MM.1S (cell line): ENCODE results near the gene TRAF3IP1.

Source experiments
- DNase-seq: peaks from one replicate; pipeline ENCODE4 v3.0.0-alpha.2; 2015
- H2AFZ ChIP-seq: fragments of 300-600 bp; sonication (generic); 2 replicates; pipeline ENCODE4 v1.6.0; 2016; ENCODE audit warnings: antibody characterized with exemption, low read length
- H3F3A ChIP-seq: fragments of 300-600 bp; sonication (generic); 2 replicates; pipeline ENCODE4 v1.6.1; 2016; ENCODE audit warnings: mild to moderate bottlenecking, antibody characterized with exemption, low read length, moderate library complexity, mixed read lengths; ENCODE audit not compliant: insufficient read depth
- H3K27ac ChIP-seq: fragments of 300-600 bp; sonication (generic); 2 replicates; pipeline ENCODE4 v1.5.1; 2016; ENCODE audit warnings: mild to moderate bottlenecking, low read length
- H3K27me3 ChIP-seq: fragments of 300-600 bp; sonication (generic); replicated peaks from 2 replicates; pipeline ENCODE4 v1.6.0; 2016; ENCODE audit warnings: low read length; ENCODE audit not compliant: insufficient read depth
- H3K36me3 ChIP-seq: fragments of 300-600 bp; sonication (generic); replicated peaks from 2 replicates; pipeline ENCODE4 v1.6.1; 2016; ENCODE audit warnings: mild to moderate bottlenecking, low read length, mixed read lengths; ENCODE audit not compliant: insufficient read depth
- H3K4me1 ChIP-seq: fragments of 300-600 bp; sonication (generic); 2 replicates; pipeline ENCODE4 v1.6.1; 2016; ENCODE audit warnings: low read length, mixed read lengths
- H3K4me2 ChIP-seq: fragments of 300-600 bp; sonication (generic); 2 replicates; pipeline ENCODE4 v1.6.0; 2016; ENCODE audit warnings: low read depth, low read length
- H3K4me3 ChIP-seq: fragments of 300-600 bp; sonication (generic); 2 replicates; pipeline ENCODE4 v1.5.1; 2016; ENCODE audit warnings: low read length, mixed read lengths
- H3K79me2 ChIP-seq: fragments of 300-600 bp; sonication (generic); 2 replicates; pipeline ENCODE4 v1.6.1; 2016; ENCODE audit warnings: mixed run types, low read length, mixed read lengths
- H3K9ac ChIP-seq: fragments of 300-600 bp; sonication (generic); 2 replicates; pipeline ENCODE4 v1.6.1; 2016; ENCODE audit warnings: low read length, mixed read lengths
- H3K9me2 ChIP-seq: fragments of 300-600 bp; sonication (generic); replicated peaks from 2 replicates; pipeline ENCODE4 v1.6.1; 2016; ENCODE audit warnings: mild to moderate bottlenecking, low read length, mixed read lengths; ENCODE audit not compliant: insufficient read depth
- H3K9me3 ChIP-seq: fragments of 300-600 bp; sonication (generic); replicated peaks from 2 replicates; pipeline ENCODE4 v1.6.1; 2016; ENCODE audit warnings: mild to moderate bottlenecking, low read length, mixed read lengths; ENCODE audit not compliant: insufficient read depth
- H4K20me1 ChIP-seq: fragments of 300-600 bp; sonication (generic); 2 replicates; pipeline ENCODE4 v1.6.1; 2016; ENCODE audit warnings: mild to moderate bottlenecking, low read length, moderate library complexity, mixed read lengths; ENCODE audit not compliant: insufficient read depth
- EZH2 ChIP-seq: fragments of 300-600 bp; sonication (generic); optimal IDR thresholded peaks from 2 replicates; pipeline ENCODE3; 2017; ENCODE audit warnings: low read depth, mild to moderate bottlenecking, antibody characterized with exemption, low read length, mixed read lengths
- EZH2phosphoT487 ChIP-seq: fragments of 300-600 bp; sonication (generic); IDR thresholded peaks from 2 replicates; pipeline ENCODE4 v1.6.1; 2018; ENCODE audit warnings: antibody characterized with exemption, low read length
- TF ChIP-seq, protein P1 (sequence below): fragments of 300-600 bp; sonication (generic); IDR thresholded peaks from 2 replicates; pipeline ENCODE4 v1.5.1; 2016; ENCODE audit warnings: antibody characterized with exemption, low read length, mixed read lengths

TRAF3IP1 gene

DNA sequence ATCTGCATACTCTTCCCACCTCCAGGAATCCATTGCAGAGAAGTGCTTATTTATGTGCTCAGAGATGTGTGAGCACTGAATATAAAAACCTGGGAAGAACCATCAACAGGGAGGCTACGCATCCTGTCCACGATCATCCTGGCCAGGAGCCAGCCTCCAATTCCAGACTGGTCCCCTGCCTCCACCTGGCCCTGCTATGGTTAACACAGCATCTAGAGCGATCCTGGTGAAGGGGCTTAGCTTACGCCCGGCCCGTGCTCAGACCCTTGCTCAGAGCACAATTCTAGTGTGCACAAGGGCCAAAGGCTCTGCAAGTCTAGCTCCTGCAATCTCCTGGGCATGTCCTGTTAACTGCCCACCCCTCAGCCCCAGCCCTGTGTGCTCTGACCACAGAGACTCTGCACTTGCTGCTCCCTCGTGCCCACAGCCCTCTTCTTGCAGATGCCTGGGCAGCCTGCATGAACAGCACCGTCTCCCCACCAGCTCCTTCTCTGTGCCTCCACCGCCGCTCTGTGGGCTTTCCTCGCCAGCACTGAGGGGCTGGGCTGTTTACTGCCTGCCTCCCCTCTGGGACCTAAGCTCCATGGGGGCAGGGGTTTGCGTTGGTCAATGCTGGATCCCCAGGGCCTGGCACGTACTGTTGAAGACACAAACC lies 38.4 kb upstream of the TRAF3IP1 start:
- DNase-seq, result no peak
- no peaks in the 10 kb centered on the region for H3K4me1 ChIP-seq
- H3K9ac ChIP-seq, result no peak overlapping the region
- H3K4me2 ChIP-seq, result no peak overlapping the region
- TF ChIP-seq EZH2phosphoT487 (no peak), EZH2 (no peak)
- TF ChIP-seq, protein P1, sequence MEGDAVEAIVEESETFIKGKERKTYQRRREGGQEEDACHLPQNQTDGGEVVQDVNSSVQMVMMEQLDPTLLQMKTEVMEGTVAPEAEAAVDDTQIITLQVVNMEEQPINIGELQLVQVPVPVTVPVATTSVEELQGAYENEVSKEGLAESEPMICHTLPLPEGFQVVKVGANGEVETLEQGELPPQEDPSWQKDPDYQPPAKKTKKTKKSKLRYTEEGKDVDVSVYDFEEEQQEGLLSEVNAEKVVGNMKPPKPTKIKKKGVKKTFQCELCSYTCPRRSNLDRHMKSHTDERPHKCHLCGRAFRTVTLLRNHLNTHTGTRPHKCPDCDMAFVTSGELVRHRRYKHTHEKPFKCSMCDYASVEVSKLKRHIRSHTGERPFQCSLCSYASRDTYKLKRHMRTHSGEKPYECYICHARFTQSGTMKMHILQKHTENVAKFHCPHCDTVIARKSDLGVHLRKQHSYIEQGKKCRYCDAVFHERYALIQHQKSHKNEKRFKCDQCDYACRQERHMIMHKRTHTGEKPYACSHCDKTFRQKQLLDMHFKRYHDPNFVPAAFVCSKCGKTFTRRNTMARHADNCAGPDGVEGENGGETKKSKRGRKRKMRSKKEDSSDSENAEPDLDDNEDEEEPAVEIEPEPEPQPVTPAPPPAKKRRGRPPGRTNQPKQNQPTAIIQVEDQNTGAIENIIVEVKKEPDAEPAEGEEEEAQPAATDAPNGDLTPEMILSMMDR, result no peak
- H3F3A ChIP-seq, result no peaks in the 10 kb centered on the region
- no peaks in the 10 kb centered on the region for H3K36me3 ChIP-seq
- no peak overlapping the region for H2AFZ ChIP-seq
- H3K4me3 ChIP-seq, result no peak overlapping the region
- no peaks in the 10 kb centered on the region for H4K20me1 ChIP-seq
- H3K9me3 ChIP-seq, result no peaks in the 10 kb centered on the region
- H3K9me2 ChIP-seq, result no peaks in the 10 kb centered on the region
- no peak overlapping the region for H3K27ac ChIP-seq
- H3K27me3 ChIP-seq, result no peaks in the 10 kb centered on the region
- peaks cover 83% of the 10 kb centered on the region for H3K79me2 ChIP-seq

DNA sequence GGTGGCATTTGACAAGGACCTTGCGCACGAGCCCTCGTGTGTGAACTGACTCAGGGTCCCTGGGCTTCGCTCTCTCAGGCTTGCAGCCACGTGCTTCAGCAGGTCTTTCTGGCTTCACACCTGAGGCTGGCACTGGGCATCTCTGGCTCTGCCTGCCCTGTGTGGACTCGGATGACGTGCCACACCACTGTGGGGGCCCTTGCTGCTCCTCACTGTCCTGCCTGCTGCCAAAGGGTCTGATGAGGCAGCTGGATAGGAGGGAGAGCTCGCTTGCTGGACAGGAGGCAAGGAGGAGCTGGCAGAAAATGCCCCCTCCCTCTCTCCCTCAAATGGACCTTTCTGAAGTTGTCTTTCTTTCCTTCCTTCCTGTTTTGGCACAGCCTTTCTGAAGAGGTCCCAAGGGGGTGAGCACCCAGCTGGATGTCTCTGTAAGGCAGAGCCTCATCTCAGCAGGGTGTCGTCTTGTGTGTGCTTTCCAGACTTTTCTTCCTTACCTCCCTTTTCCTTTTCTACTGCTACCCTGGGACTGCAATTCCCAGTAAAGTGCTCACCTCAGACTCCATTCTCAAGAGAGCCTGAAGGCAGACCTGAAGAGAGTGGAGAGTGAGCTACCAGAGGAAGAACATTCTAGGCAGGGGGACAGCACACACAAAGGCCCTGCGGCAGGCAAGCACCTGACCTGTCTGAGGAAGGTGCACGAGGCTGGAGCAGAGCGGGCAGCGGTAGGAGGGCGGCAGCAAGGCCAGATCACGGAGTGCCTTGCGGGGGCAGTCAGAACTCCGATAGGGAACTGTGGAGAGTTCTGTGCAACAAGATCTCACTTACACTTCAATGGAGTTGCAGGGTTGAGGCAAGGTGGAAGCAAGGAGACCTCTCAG lies 37.2 kb upstream of the TRAF3IP1 start:
- H4K20me1 ChIP-seq, result no peaks in the 10 kb centered on the region
- H3K4me2 ChIP-seq, result no peak overlapping the region
- H3F3A ChIP-seq, result no peaks in the 10 kb centered on the region

DNA sequence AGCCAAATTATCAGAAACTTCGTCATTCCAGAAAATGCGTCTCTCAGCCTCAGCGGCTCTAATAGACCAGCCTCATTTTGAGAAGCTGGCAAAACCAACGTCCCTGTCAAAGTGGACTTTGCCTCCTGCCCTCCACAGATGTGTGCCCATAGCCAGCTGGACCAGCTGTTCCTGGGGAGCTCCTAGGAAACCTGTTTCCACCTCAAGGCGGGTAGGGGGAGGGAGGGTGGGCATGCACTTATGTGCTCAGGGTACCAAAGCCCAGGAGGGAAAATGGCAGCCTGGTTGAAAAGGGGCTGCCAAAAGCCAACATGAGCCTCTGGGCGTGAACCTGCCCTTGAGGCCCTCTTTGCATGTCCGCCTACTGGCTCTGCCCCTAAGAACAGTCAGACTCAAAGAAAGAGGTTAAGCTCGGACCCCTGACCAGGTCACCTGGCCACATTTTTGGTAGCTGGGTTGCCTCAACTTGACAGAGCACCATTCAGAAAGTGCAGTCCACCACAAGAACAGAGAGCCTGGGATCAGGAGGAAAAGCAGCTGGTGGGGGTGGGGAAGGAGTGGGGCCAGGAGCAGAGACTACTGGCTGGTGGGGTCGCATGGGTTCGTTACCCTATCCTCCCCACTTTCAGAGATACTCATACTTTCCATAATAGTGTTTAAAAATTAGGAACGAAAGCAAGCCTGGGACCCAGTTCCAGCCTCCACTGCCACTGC lies 35.4 kb upstream of the TRAF3IP1 start:
- Histone ChIP-seq H3K36me3 (no peaks in the 10 kb centered on the region), H3K4me3 (no peak overlapping the region), H3K4me1 (peaks cover 8% of the 10 kb centered on the region), H3K9ac (no peak overlapping the region), H4K20me1 (no peaks in the 10 kb centered on the region), H3K27ac (no peak overlapping the region), H3F3A (0 out of 2 replicates have a peak, but pooled peaks cover 4% of the 10 kb centered on the region), H3K9me2 (no peaks in the 10 kb centered on the region), H3K79me2 (peaks cover 79% of the 10 kb centered on the region), H3K9me3 (no peaks in the 10 kb centered on the region), H3K27me3 (no peaks in the 10 kb centered on the region), H2AFZ (no peak overlapping the region), H3K4me2 (no peak overlapping the region)
- no peak for DNase-seq
- no peak for TF ChIP-seq EZH2phosphoT487
- TF ChIP-seq, protein P1, result no peak
- no peak for TF ChIP-seq EZH2

More for the DNA sequence above, 37.2 kb upstream of the TRAF3IP1 start:
- Histone ChIP-seq H3K4me3 (no peak overlapping the region), H2AFZ (no peak overlapping the region), H3K36me3 (no peaks in the 10 kb centered on the region), H3K27ac (no peak overlapping the region), H3K27me3 (no peaks in the 10 kb centered on the region), H3K9ac (no peak overlapping the region), H3K79me2 (peaks cover 94% of the 10 kb centered on the region), H3K9me3 (no peaks in the 10 kb centered on the region), H3K9me2 (no peaks in the 10 kb centered on the region), H3K4me1 (peaks cover 8% of the 10 kb centered on the region)
- no peak for DNase-seq
- TF ChIP-seq EZH2 (no peak), EZH2phosphoT487 (no peak)
- TF ChIP-seq, protein P1, result no peak
